Measurements from ENCODE around the gene PRDM16. TPM values are rescaled to one million over a fixed set of nuclear protein-coding genes. Genes with fewer than 3 reads are reported as not detected.

Gene PRDM16
- total and polyA plus RNA-seq, 7 donors = 0.04 to 1.2 (median 0.31) TPM

DNA sequence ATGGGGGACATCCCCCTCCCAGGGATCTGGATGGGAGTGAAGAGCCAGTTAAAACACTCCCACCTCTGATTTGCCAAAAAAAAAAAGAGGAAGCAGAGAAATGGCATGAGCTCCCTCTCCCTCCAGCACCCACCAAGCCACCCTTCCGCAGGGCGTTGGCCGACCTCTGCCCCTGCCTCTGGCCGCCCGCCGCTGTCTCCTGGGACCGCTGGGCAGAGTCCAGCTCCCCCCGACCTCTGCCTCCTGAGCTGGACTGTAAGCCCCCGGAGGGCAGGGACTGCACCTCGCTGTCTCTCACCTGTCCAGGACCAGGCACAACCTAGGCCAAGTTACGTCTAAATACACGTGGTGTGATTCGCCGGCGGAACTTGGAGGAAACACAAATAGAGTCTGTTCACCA, 174.3 kb downstream of the PRDM16 start:
- intact Hi-C loops (cut with DNase I) = no loop called here
- H3K27me3 ChIP-seq (ENCODE audit: insufficient read depth in 3 of 3, low read length in 2 of 3) = peaks cover 0 to 53% (median 8%) of the 10 kb centered on the region in 3 donors
- H3K36me3 ChIP-seq (ENCODE audit: insufficient read depth in 1 of 2, low read depth in 1 of 2) = no peaks in the 10 kb centered on the region
- DNase-seq (no peak), ATAC-seq (no peak)
- TF ChIP-seq, protein P1, sequence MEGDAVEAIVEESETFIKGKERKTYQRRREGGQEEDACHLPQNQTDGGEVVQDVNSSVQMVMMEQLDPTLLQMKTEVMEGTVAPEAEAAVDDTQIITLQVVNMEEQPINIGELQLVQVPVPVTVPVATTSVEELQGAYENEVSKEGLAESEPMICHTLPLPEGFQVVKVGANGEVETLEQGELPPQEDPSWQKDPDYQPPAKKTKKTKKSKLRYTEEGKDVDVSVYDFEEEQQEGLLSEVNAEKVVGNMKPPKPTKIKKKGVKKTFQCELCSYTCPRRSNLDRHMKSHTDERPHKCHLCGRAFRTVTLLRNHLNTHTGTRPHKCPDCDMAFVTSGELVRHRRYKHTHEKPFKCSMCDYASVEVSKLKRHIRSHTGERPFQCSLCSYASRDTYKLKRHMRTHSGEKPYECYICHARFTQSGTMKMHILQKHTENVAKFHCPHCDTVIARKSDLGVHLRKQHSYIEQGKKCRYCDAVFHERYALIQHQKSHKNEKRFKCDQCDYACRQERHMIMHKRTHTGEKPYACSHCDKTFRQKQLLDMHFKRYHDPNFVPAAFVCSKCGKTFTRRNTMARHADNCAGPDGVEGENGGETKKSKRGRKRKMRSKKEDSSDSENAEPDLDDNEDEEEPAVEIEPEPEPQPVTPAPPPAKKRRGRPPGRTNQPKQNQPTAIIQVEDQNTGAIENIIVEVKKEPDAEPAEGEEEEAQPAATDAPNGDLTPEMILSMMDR (IDR thresholded peaks at IDR 0.05) = no peak
- 89 to 93% (median 92%) methylated on average over 14 to 15 of the region's 15 CpGs for WGBS, 3 donors
- H3K4me3 ChIP-seq = no peak overlapping the region
- H3K27ac ChIP-seq = no peak overlapping the region
- H3K9me3 ChIP-seq = no peaks in the 10 kb centered on the region
- no peaks in the 10 kb centered on the region for H3K4me1 ChIP-seq

- 59 to 63% (median 60%) methylated on average over 37 of the region's 37 CpGs for WGBS, 3 donors
- TF ChIP-seq, protein P1 (IDR thresholded peaks at IDR 0.05) = no peak
- no peaks in the 10 kb centered on the region for H3K36me3 ChIP-seq (ENCODE audit: insufficient read depth in 1 of 2, low read depth in 1 of 2)
- no peak overlapping the region for H3K27ac ChIP-seq
- intact Hi-C loops (cut with DNase I) = no loop called here
- no peaks in the 10 kb centered on the region for H3K4me1 ChIP-seq
- DNase-seq (no peak), ATAC-seq (no peak)
- H3K27me3 ChIP-seq (ENCODE audit: insufficient read depth in 3 of 3, low read length in 2 of 3) = peaks cover 0 to 56% (median 2%) of the 10 kb centered on the region in 3 donors
- H3K9me3 ChIP-seq = no peaks in the 10 kb centered on the region
- no peak overlapping the region for H3K4me3 ChIP-seq
These were observed 175.3 kb downstream of the PRDM16 start for GRCh38 chr1:3244025-3244926.

GRCh38 chr1:3244927-3245315, 175.9 kb downstream of the PRDM16 start:
- WGBS, 3 donors = 78 to 82% (median 81%) methylated on average over 7 of the region's 7 CpGs
- Histone ChIP-seq H3K4me1 (no peaks in the 10 kb centered on the region), H3K27ac (no peak overlapping the region), H3K4me3 (no peak overlapping the region), H3K27me3 (ENCODE audit: insufficient read depth in 3 of 3, low read length in 2 of 3) (peaks cover 0 to 56% (median 2%) of the 10 kb centered on the region in 3 donors), H3K9me3 (no peaks in the 10 kb centered on the region), H3K36me3 (ENCODE audit: insufficient read depth in 1 of 2, low read depth in 1 of 2) (no peaks in the 10 kb centered on the region)
- ATAC-seq (no peak), DNase-seq (no peak)
- intact Hi-C loops (cut with DNase I) = no loop called here
- TF ChIP-seq, protein P1 (IDR thresholded peaks at IDR 0.05) = no peak

GRCh38 chr1:3245344-3245743, 176.3 kb downstream of the PRDM16 start:
- no peak for DNase-seq
- H3K27ac ChIP-seq = no peak overlapping the region
- no peak overlapping the region for H3K4me3 ChIP-seq
- no peak for ATAC-seq
- 74 to 80% (median 80%) methylated on average over 12 of the region's 12 CpGs for WGBS, 3 donors
- H3K9me3 ChIP-seq = no peaks in the 10 kb centered on the region
- intact Hi-C loops (cut with DNase I) = no loop called here
- TF ChIP-seq, protein P1 (IDR thresholded peaks at IDR 0.05) = no peak
- H3K36me3 ChIP-seq (ENCODE audit: insufficient read depth in 1 of 2, low read depth in 1 of 2) = no peaks in the 10 kb centered on the region
- peaks cover 0 to 53% (median 2%) of the 10 kb centered on the region in 3 donors for H3K27me3 ChIP-seq (ENCODE audit: insufficient read depth in 3 of 3, low read length in 2 of 3)
- H3K4me1 ChIP-seq = no peaks in the 10 kb centered on the region
